B cell (primary cell): ENCODE data around the gene ERBB4. TPM values are rescaled to one million over a fixed set of nuclear protein-coding genes. Genes with fewer than 3 reads are reported as not detected.

Experiments
- ATAC-seq: fragments of 200-7000 bp; cut with Tn5 transposase; one replicate; pipeline ENCODE4 v1.10.0; 2021; ENCODE audit warnings: low read depth, mild to moderate bottlenecking, moderate number of reproducible peaks, moderate library complexity
- CTCF ChIA-PET: fragments of 350-600 bp; sonication (Branson Sonifier 250); formaldehyde crosslinking; loops from one replicate; lab custom pipeline; 2021; ENCODE audit warnings: antibody characterized with exemption, inconsistent platforms; lab: Charles Lee
- POLR2A ChIA-PET: fragments of 350-600 bp; sonication (Branson Sonifier 250); formaldehyde crosslinking; loops from one replicate; lab custom pipeline; 2021; ENCODE audit warnings: antibody characterized with exemption; lab: Charles Lee
- DNase-seq: peaks from one replicate; pipeline ENCODE4 v3.0.0; 2013
- H2AFZ ChIP-seq: 2 replicates; pipeline ENCODE4 v1.6.1; 2012; ENCODE audit warnings: mild to moderate bottlenecking, low read depth, low read length; ENCODE audit not compliant: insufficient read depth, poor library complexity, severe bottlenecking
- H3K27ac ChIP-seq, 2 donors: 1 replicate in 1 of 2; 2 replicates in 1 of 2; pipeline ENCODE4 v1.5.1; 2012 to 2013; ENCODE audit warnings: low read length in 2 of 2, mild to moderate bottlenecking in 2 of 2, moderate library complexity in 1 of 2
- H3K27me3 ChIP-seq, 4 experiments: fragments of 200-600 bp in 1 of 4; sonication (generic) in 1 of 4; replicated peaks in 1 of 4; 1 replicate in 2 of 4; 2 replicates in 2 of 4; pipeline versions ENCODE4 v1.6.1 to v1.7.0; 2013 to 2016; ENCODE audit warnings: low read length in 3 of 4, mild to moderate bottlenecking in 2 of 4, mixed read lengths in 1 of 4, moderate library complexity in 1 of 4; ENCODE audit not compliant: insufficient read depth in 4 of 4, control insufficient read depth in 3 of 4; ENCODE audit errors: control extremely low read depth in 1 of 4
- H3K36me3 ChIP-seq, 2 experiments: replicated peaks in 1 of 2; 1 replicate in 1 of 2; 2 replicates in 1 of 2; pipeline versions ENCODE4 v1.6.1 to v1.7.1; 2013; ENCODE audit warnings: low read length in 1 of 2; ENCODE audit not compliant: insufficient read depth in 2 of 2, control insufficient read depth in 1 of 2; ENCODE audit errors: control extremely low read depth in 1 of 2, extremely low read depth in 1 of 2
- H3K4me1 ChIP-seq, 2 donors: fragments of 200-600 bp in 1 of 2; sonication (generic) in 1 of 2; 1 replicate in 1 of 2; 2 replicates in 1 of 2; pipeline versions ENCODE4 v1.5.1 to v1.6.1; 2013 to 2017; ENCODE audit warnings: low read length in 2 of 2; ENCODE audit not compliant: control insufficient read depth in 2 of 2, insufficient read depth in 2 of 2
- H3K4me2 ChIP-seq: replicated peaks from 2 replicates; pipeline ENCODE3; 2012; ENCODE audit warnings: mild to moderate bottlenecking, low read depth, low read length; ENCODE audit not compliant: poor library complexity, severe bottlenecking
- H3K4me3 ChIP-seq, 5 experiments: fragments of 200-600 bp in 1 of 5; sonication (generic) in 1 of 5; 1 replicate in 3 of 5; 2 replicates in 2 of 5; pipeline versions ENCODE4 v1.5.1 to v1.7.0; 2011 to 2016; ENCODE audit warnings: low read length in 4 of 5, mild to moderate bottlenecking in 4 of 5, low read depth in 2 of 5, control low read depth in 1 of 5, moderate library complexity in 1 of 5; ENCODE audit not compliant: insufficient read depth in 1 of 5; ENCODE audit errors: control extremely low read depth in 1 of 5, extremely low read depth in 1 of 5
- H3K79me2 ChIP-seq: fragments of 200-600 bp; sonication (generic); one replicate; pipeline ENCODE4 v1.6.0; 2016; ENCODE audit warnings: low read length; ENCODE audit not compliant: control insufficient read depth, insufficient read depth
- H3K9ac ChIP-seq: fragments of 200-600 bp; sonication (generic); 2 replicates; pipeline ENCODE4 v1.6.1; 2017; ENCODE audit warnings: mild to moderate bottlenecking, low read length, moderate library complexity
- H3K9me3 ChIP-seq, 3 donors: one replicate each; pipeline versions ENCODE4 v1.6.1 to v1.7.1; 2013; ENCODE audit warnings: low read length in 2 of 3; ENCODE audit not compliant: control insufficient read depth in 2 of 3, insufficient read depth in 1 of 3; ENCODE audit errors: control extremely low read depth in 1 of 3
- H4K20me1 ChIP-seq: 2 replicates; pipeline ENCODE4 v1.6.0; 2012; ENCODE audit warnings: mild to moderate bottlenecking, low read length; ENCODE audit not compliant: insufficient read depth, control insufficient read depth, poor library complexity, severe bottlenecking
- H3K27ac Mint-ChIP-seq: one replicate; pipeline ENCODE4 v1.8.0; 2021; ENCODE audit warnings: mixed read lengths
- H3K27me3 Mint-ChIP-seq: one replicate; pipeline ENCODE4 v1.8.0; 2021; ENCODE audit warnings: mixed read lengths
- H3K4me1 Mint-ChIP-seq: one replicate; pipeline ENCODE4 v1.8.0; 2021; ENCODE audit warnings: mixed read lengths
- H3K4me3 Mint-ChIP-seq: one replicate; pipeline ENCODE4 v1.8.0; 2021; ENCODE audit warnings: mixed read lengths
- H3K9me3 Mint-ChIP-seq: one replicate; pipeline ENCODE4 v1.8.0; 2022; ENCODE audit warnings: mixed read lengths; ENCODE audit not compliant: insufficient read depth
- EZH2 ChIP-seq: IDR thresholded peaks from 2 replicates; pipeline ENCODE4 v1.6.1; 2012; ENCODE audit warnings: borderline replicate concordance, low read depth, mild to moderate bottlenecking, moderate library complexity, low read length; ENCODE audit not compliant: insufficient read depth, poor library complexity, severe bottlenecking
- WGBS: methylation state at CpG from one replicate; pipeline ENCODE4 v1.1.5; 2013; ENCODE audit warnings: missing lambda C conversion rate; ENCODE audit not compliant: insufficient coverage; 5-methylcytosine and 5-hydroxymethylcytosine counted together
- intact Hi-C: fragments of 100-400 bp; cut with micrococcal nuclease; formaldehyde crosslinking; loops from one replicate; pipeline ENCODE4 v1.10.0; 2022
- polyA plus RNA-seq: library from polyadenylated mRNA; depleted of rRNA; stranded (reverse); fragments of >200 nt; gene quantifications from 2 replicates; pipeline ENCODE4 v1.2.3, GENCODE V29; 2012
- total RNA-seq, 2 donors: library from RNA; stranded (reverse); fragments of 120-200 nt in 1 of 2; gene quantifications; 1 replicate in 1 of 2; 2 replicates in 1 of 2; pipeline versions ENCODE4 v1.2.3 to v1.2.4, GENCODE V29; 2013 to 2022
- TF ChIP-seq, protein P1 (sequence below): fragments of 200-600 bp; IDR thresholded peaks from one replicate; pipeline ENCODE4 v1.8.0; 2022; ENCODE audit warnings: antibody characterized with exemption, mild to moderate bottlenecking

Gene ERBB4
- total and polyA plus RNA-seq, 2 donors (not counting 1 experiment from before 2014, with no cell fraction given): not detected

GRCh38 chr2:211946960-211947359 lies 591.6 kb downstream of the ERBB4 start:
- Histone ChIP-seq H3K36me3 (no peaks in the 10 kb centered on the region), H4K20me1 (no peaks in the 10 kb centered on the region), H3K4me3 (no peak overlapping the region), H3K4me2 (no peak overlapping the region), H3K9me3 (no peaks in the 10 kb centered on the region), H3K79me2 (no peaks in the 10 kb centered on the region), H3K27ac (no peak overlapping the region), H3K4me1 (no peaks in the 10 kb centered on the region), H2AFZ (no peak overlapping the region), H3K27me3 (no peaks in the 10 kb centered on the region), H3K9ac (no peak overlapping the region)
- WGBS: no CpG with 5 or more reads among the region's 1 CpG
- Mint-ChIP-seq H3K27me3 (no peaks in the 10 kb centered on the region), H3K9me3 (peaks cover 6% of the 10 kb centered on the region), H3K27ac (no peak overlapping the region), H3K4me1 (no peaks in the 10 kb centered on the region), H3K4me3 (no peak overlapping the region)
- TF ChIP-seq EZH2: no peak
- TF ChIP-seq, protein P1, sequence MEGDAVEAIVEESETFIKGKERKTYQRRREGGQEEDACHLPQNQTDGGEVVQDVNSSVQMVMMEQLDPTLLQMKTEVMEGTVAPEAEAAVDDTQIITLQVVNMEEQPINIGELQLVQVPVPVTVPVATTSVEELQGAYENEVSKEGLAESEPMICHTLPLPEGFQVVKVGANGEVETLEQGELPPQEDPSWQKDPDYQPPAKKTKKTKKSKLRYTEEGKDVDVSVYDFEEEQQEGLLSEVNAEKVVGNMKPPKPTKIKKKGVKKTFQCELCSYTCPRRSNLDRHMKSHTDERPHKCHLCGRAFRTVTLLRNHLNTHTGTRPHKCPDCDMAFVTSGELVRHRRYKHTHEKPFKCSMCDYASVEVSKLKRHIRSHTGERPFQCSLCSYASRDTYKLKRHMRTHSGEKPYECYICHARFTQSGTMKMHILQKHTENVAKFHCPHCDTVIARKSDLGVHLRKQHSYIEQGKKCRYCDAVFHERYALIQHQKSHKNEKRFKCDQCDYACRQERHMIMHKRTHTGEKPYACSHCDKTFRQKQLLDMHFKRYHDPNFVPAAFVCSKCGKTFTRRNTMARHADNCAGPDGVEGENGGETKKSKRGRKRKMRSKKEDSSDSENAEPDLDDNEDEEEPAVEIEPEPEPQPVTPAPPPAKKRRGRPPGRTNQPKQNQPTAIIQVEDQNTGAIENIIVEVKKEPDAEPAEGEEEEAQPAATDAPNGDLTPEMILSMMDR: no peak
- ATAC-seq: no peak
- no peak for DNase-seq
- ChIA-PET CTCF (no interaction called here), POLR2A (no interaction called here)
- intact Hi-C loops: no loop called here

GRCh38 chr2:211944572-211944971 lies 594.0 kb downstream of the ERBB4 start:
- Histone ChIP-seq H3K4me2 (no peak overlapping the region), H3K4me3 (no peak overlapping the region), H4K20me1 (no peaks in the 10 kb centered on the region), H3K36me3 (no peaks in the 10 kb centered on the region), H3K4me1 (no peaks in the 10 kb centered on the region), H3K79me2 (no peaks in the 10 kb centered on the region), H3K27ac (no peak overlapping the region), H3K9ac (no peak overlapping the region), H3K9me3 (no peaks in the 10 kb centered on the region), H2AFZ (no peak overlapping the region), H3K27me3 (no peaks in the 10 kb centered on the region)
- H3K9me3 Mint-ChIP-seq: peaks cover 4% of the 10 kb centered on the region
- H3K27ac Mint-ChIP-seq: no peak overlapping the region
- ATAC-seq (no peak), DNase-seq (no peak)
- no peak overlapping the region for H3K4me3 Mint-ChIP-seq
- no CpG with 5 or more reads among the region's 1 CpG for WGBS
- intact Hi-C loops: no loop called here
- POLR2A ChIA-PET: no interaction called here
- no peaks in the 10 kb centered on the region for H3K4me1 Mint-ChIP-seq
- no peaks in the 10 kb centered on the region for H3K27me3 Mint-ChIP-seq
- CTCF ChIA-PET: no interaction called here
- TF ChIP-seq, protein P1: no peak
- no peak for TF ChIP-seq EZH2
